Stimulated activated naive CD8-positive, alpha-beta T cell treated with anti-CD3 and anti-CD28 coated beads, Interleukin-15, Interleukin-2, amounts not matched to agents 100 ng/mL and 50 ng/mL, for 24 hours (primary cell): ENCODE measurements around the gene TPSB2.
"Not testable (repeated sequence)": the region's sequence is repeated elsewhere in the genome, so short reads cannot be mapped to it uniquely, and the experiment has no call there.

Experiments used
- H3K27ac Mint-ChIP-seq: one replicate; pipeline ENCODE4 v1.8.0; 2021; ENCODE audit warnings: mild to moderate bottlenecking, mixed read lengths
- H3K27me3 Mint-ChIP-seq: one replicate; pipeline ENCODE4 v1.8.0; 2021; ENCODE audit warnings: mixed read lengths
- H3K36me3 Mint-ChIP-seq: one replicate; pipeline ENCODE4 v1.8.0; 2021; ENCODE audit warnings: low read depth, mixed read lengths
- H3K4me1 Mint-ChIP-seq: one replicate; pipeline ENCODE4 v1.8.0; 2021; ENCODE audit warnings: low read depth, mixed read lengths
- H3K4me3 Mint-ChIP-seq: one replicate; pipeline ENCODE4 v1.8.0; 2021; ENCODE audit warnings: mild to moderate bottlenecking, mixed read lengths
- H3K9me3 Mint-ChIP-seq: one replicate; pipeline ENCODE4 v1.8.0; 2021; ENCODE audit warnings: mixed read lengths

TPSB2 gene

GRCh38 chr16:1265090-1265630 is 35.2 kb upstream of the TPSB2 start:
- peaks cover 9% of the 10 kb centered on the region for H3K9me3 Mint-ChIP-seq
- H3K36me3 Mint-ChIP-seq: no peaks in the 10 kb centered on the region
- H3K4me3 Mint-ChIP-seq: no peak overlapping the region

GRCh38 chr16:1264345-1265089 is 34.5 kb upstream of the TPSB2 start:
- H3K27ac Mint-ChIP-seq: no peak overlapping the region
- H3K27me3 Mint-ChIP-seq: peaks cover 14% of the 10 kb centered on the region
- no peaks in the 10 kb centered on the region for H3K36me3 Mint-ChIP-seq
- H3K4me1 Mint-ChIP-seq: no peaks in the 10 kb centered on the region
- no peak overlapping the region for H3K4me3 Mint-ChIP-seq
- peaks cover 9% of the 10 kb centered on the region for H3K9me3 Mint-ChIP-seq

More at GRCh38 chr16:1265090-1265630, 35.2 kb upstream of the TPSB2 start:
- Mint-ChIP-seq H3K27ac (no peak overlapping the region), H3K27me3 (peaks cover 14% of the 10 kb centered on the region), H3K4me1 (no peaks in the 10 kb centered on the region)

GRCh38 chr16:1263591-1264344 is 33.8 kb upstream of the TPSB2 start:
- H3K4me1 Mint-ChIP-seq: peaks cover 5% of the 10 kb centered on the region
- H3K36me3 Mint-ChIP-seq: no peaks in the 10 kb centered on the region

DNA sequence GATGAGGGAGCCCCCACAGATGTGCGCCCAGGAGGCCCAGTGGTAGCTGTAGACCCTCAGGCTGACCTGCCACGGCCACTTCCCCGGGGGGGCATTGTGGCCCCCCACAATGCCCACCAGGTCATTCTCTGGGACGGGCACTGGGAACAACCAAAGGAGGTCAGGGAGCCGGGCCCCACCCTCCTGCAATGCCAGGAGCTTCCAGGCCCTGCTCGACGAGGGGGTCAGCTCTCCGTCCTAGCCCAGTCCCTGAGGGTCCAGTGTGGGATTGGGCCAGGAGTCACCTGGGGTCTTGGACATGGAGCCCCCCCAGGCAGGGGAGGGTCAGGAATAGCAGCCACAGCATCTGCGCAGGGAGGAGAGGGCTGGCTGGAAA is 32.9 kb upstream of the TPSB2 start:
- peaks cover 9% of the 10 kb centered on the region for H3K9me3 Mint-ChIP-seq
- H3K4me3 Mint-ChIP-seq: no peak overlapping the region
- H3K36me3 Mint-ChIP-seq: no peaks in the 10 kb centered on the region
- H3K27me3 Mint-ChIP-seq: peaks cover 18% of the 10 kb centered on the region
- H3K27ac Mint-ChIP-seq: no peak overlapping the region
- peaks cover 5% of the 10 kb centered on the region for H3K4me1 Mint-ChIP-seq

More at GRCh38 chr16:1263591-1264344, 33.8 kb upstream of the TPSB2 start:
- H3K27ac Mint-ChIP-seq: no peak overlapping the region
- peaks cover 9% of the 10 kb centered on the region for H3K9me3 Mint-ChIP-seq
- no peak overlapping the region for H3K4me3 Mint-ChIP-seq
- peaks cover 18% of the 10 kb centered on the region for H3K27me3 Mint-ChIP-seq

DNA sequence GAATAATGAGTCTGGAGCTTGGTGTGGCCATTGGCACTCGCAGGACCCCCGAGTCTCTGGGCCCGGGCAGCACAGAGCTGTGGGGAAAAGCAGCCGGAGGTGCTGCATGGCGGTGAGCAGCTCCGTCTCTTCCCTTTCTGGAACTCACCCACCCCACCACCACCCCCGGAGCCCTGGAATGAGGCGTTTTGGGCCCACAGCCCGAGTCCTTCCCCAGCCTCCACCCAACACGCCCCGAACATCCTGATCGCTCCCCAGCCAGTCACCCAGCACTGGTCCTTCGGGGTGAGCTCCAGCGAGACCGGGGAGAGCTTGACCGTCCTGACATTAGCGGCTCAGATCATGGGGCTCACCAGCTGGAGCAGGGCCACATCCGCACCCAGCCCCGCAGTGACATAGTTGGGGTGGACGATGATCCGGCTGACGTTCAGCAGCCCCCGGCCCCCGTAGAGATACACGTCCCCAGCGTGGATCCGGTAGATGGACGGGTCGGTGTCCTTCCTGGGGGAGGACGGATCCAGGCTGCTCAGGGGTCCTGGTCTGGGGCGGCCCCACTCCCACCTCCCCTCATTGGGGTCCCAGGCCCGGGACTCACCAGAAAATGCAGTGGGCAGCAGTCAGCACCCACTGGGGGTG is 32.3 kb upstream of the TPSB2 start:
- H3K4me1 Mint-ChIP-seq: peaks cover 5% of the 10 kb centered on the region
- no peaks in the 10 kb centered on the region for H3K36me3 Mint-ChIP-seq
- H3K27ac Mint-ChIP-seq: no peak overlapping the region
- no peak overlapping the region for H3K4me3 Mint-ChIP-seq
- peaks cover 9% of the 10 kb centered on the region for H3K9me3 Mint-ChIP-seq
- H3K27me3 Mint-ChIP-seq: peaks cover 19% of the 10 kb centered on the region

DNA sequence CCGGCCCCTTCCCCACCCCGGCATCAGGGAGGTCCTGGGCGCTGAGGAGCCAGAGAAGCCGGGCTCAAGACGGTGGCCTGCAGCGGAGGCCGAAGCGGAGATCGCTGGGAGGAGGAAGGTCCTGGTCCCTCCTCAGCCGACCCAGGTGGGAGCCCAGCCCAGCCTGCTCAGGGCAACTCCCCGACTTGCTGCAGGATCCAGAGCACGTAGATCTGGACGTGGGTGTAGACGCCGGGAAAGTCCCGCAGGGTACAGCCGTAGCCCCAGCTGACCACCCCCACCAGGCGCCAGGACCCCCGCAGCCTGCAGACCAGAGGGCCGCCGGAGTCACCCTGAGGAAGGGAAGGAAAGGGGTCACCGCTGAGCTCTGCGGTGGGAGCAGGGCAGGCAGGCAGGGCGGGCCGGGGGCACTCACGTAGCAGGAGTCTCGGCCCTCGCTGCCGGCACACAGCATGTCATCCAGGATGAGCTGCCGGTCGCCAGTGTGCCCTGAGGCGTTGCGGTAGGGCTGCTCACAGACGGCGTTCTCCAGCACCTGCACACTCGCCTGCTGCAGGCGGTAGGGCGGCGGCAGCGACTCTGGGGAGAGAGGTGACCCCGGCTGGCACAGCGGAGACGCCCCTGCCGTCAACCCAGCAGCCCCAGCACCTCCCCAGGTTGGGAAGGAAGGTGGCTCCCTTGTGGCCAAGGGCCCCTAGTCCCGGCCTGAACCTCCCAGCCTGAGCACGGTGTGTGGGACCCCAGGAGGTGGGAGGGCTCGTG is 31.3 kb upstream of the TPSB2 start:
- Mint-ChIP-seq H3K36me3 (no peaks in the 10 kb centered on the region), H3K4me1 (peaks cover 5% of the 10 kb centered on the region), H3K9me3 (peaks cover 9% of the 10 kb centered on the region), H3K27me3 (peaks cover 22% of the 10 kb centered on the region), H3K27ac (no peak overlapping the region), H3K4me3 (no peak overlapping the region)

DNA sequence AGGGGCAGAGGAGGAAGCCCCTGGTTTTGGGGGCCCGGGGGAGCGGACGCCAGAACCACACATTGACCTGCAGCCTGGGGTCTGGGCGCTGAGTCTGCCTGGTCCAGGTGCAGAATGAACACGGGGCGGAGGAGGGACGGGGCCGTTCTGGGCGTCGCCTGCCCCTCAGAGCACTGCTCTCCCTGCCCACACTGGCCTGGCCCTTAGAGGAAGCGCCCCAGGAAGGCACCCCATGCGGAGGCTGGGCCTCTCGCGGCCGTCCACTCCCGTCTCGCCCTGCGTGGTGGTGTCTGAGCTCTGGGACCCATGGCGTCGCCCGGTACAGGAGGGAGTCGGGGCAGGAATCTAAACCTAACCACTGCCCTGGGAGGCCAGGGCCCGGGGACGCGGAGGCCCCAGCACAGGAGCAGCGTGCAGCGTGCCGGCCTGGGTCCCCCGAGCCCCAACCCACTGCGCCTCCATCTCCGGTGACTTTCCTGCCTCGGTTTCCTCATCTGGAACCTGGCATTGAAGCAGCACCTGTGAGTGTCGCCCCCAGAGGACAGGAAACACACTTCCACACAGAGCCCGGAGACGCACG is 30.2 kb upstream of the TPSB2 start:
- Mint-ChIP-seq H3K4me3 (no peak overlapping the region), H3K36me3 (no peaks in the 10 kb centered on the region), H3K4me1 (peaks cover 5% of the 10 kb centered on the region), H3K27ac (no peak overlapping the region), H3K27me3 (peaks cover 22% of the 10 kb centered on the region), H3K9me3 (peaks cover 9% of the 10 kb centered on the region)

DNA sequence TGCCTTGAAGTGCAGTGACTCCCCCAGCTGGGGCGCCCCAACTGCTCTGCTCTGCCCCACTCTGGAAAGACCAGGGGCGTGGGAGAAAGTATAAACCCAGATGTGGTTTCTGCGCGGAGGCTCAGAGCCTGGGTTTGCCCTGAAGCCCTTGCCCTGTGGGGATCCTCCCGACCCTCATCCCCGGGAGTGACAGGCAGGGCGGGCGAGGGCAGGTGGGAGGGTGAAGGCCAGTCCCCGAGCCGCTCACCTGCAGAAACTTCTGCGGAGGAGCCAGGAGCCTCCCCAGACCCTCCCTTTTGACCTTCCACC is 29.7 kb upstream of the TPSB2 start:
- H3K9me3 Mint-ChIP-seq: peaks cover 6% of the 10 kb centered on the region
- no peaks in the 10 kb centered on the region for H3K36me3 Mint-ChIP-seq
- H3K27ac Mint-ChIP-seq: no peak overlapping the region
- H3K4me3 Mint-ChIP-seq: no peak overlapping the region
- peaks cover 22% of the 10 kb centered on the region for H3K27me3 Mint-ChIP-seq
- H3K4me1 Mint-ChIP-seq: peaks cover 5% of the 10 kb centered on the region

DNA sequence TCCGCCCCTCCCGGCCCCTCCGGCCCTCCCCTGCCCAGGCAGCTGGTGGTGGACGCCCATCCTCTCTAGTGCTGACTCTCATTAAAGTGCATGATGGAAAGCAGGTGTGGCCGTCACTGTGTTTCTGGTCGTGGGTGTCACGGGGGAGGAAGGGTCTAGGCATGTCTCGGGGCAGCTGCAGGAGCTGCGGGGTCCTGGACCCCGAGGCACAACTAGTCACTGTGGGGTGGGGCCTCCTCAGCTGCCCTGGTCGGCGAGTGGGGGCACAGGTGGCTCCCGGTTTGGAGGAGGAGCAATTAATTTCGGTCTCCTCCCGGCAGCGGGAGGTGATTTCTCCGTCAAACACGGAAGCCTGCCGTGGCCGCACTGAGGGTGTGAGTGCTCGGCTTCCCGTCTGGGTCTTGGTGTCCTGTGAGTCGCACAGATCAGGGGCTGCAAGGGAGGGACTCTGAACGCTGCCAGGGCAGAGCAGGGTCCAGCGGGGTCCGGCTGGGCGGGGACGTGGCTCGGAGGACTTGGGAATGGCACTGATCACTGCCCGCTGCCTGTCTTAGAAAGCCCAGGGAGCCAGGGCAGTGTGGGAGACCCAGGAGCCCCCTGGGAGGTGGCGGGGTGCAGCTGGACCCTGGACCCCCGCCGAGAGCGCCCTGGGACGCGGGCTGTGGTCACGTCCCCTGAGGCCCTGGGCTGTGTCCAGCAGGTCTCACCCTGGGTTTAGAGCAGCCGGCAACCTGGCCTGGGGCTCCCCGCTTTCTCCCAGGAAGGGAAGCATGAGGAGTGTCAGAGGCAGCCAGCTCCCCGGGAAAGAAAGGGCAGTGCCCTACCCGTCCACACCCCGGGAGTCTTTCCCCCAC is 29.1 kb upstream of the TPSB2 start:
- H3K4me3 Mint-ChIP-seq: no peak overlapping the region
- H3K9me3 Mint-ChIP-seq: peaks cover under 1% of the 10 kb centered on the region
- no peaks in the 10 kb centered on the region for H3K36me3 Mint-ChIP-seq
- H3K27me3 Mint-ChIP-seq: peaks cover 22% of the 10 kb centered on the region
- H3K4me1 Mint-ChIP-seq: peaks cover 5% of the 10 kb centered on the region
- H3K27ac Mint-ChIP-seq: no peak overlapping the region

- Mint-ChIP-seq H3K27ac (no peak overlapping the region), H3K27me3 (peaks cover 22% of the 10 kb centered on the region), H3K9me3 (no peaks in the 10 kb centered on the region), H3K36me3 (no peaks in the 10 kb centered on the region), H3K4me1 (peaks cover 5% of the 10 kb centered on the region), H3K4me3 (no peak overlapping the region)
These were observed 28.2 kb upstream of the TPSB2 start for GRCh38 chr16:1258225-1258600.

DNA sequence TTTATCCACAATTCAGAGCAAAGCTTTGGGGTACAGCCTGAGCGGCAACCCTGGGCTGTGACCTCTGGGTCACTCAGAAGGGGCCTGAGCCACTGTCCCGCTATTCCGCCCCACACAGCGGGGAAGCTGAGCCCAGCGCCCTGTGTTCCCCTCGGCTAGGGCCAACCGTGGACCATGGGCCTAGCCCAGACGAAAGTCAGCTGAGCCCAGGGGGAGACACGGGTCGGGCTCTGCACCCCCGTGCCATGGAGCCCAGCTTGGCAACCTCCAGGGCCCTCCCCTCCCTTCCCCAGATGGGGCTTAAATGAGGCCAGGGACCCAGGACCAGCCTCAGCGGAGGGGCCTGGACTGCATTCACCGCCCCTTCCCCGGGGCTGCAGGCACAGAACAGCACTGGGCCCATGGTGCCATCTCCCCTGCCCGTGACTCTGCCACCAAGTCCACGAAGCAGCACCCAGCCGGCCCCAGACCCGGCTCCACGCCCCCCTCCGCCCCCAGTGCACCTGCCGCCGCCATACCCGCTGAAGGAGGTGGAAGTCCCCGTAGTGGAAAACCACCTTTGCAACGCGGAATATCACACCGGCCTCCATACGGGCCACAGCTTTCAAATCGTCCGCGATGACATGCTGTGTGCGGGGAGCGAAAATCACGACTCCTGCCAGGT is 27.7 kb upstream of the TPSB2 start:
- Mint-ChIP-seq H3K9me3 (no peaks in the 10 kb centered on the region), H3K27ac (no peak overlapping the region), H3K36me3 (no peaks in the 10 kb centered on the region), H3K4me3 (no peak overlapping the region), H3K4me1 (peaks cover 5% of the 10 kb centered on the region), H3K27me3 (peaks cover 22% of the 10 kb centered on the region)

- peaks cover 17% of the 10 kb centered on the region for H3K27me3 Mint-ChIP-seq
- H3K27ac Mint-ChIP-seq: no peak overlapping the region
- no peaks in the 10 kb centered on the region for H3K36me3 Mint-ChIP-seq
- H3K9me3 Mint-ChIP-seq: no peaks in the 10 kb centered on the region
- peaks cover 5% of the 10 kb centered on the region for H3K4me1 Mint-ChIP-seq
- H3K4me3 Mint-ChIP-seq: no peak overlapping the region
These were observed 26.9 kb upstream of the TPSB2 start for GRCh38 chr16:1256874-1257322.

- H3K4me1 Mint-ChIP-seq, H3K36me3 Mint-ChIP-seq, H3K27ac Mint-ChIP-seq, H3K9me3 Mint-ChIP-seq, H3K4me3 Mint-ChIP-seq: not testable (repeated sequence)
- peaks cover 15% of the 10 kb centered on the region for H3K27me3 Mint-ChIP-seq
These were observed 26.4 kb upstream of the TPSB2 start for GRCh38 chr16:1256296-1256873.
